ELR (cell line): ENCODE data around the gene RARG.

ENCODE experiments used
- DNase-seq: peaks from one replicate; pipeline ENCODE4 v3.0.0-alpha.2; 2015; ENCODE audit warnings: low read depth

Gene RARG

GRCh38 chr12:53223389-53224060 lies 8.5 kb downstream of the RARG start:
- peak; percentile 48 for DNase-seq

- DNase-seq = no peak
Observed at GRCh38 chr12:53222806-53223261, 9.2 kb downstream of the RARG start.

GRCh38 chr12:53222170-53222721 lies 9.8 kb downstream of the RARG start:
- no peak for DNase-seq

GRCh38 chr12:53221203-53222080 lies 10.6 kb downstream of the RARG start:
- DNase-seq = peak; percentile 65

- peak; percentile 95 for DNase-seq
Observed at GRCh38 chr12:53220694-53221202, 11.3 kb downstream of the RARG start.

- DNase-seq = peak; percentile 86
Observed at GRCh38 chr12:53219956-53220693, 11.9 kb downstream of the RARG start.

GRCh38 chr12:53219292-53219955 lies 12.6 kb downstream of the RARG start:
- peak; percentile 63 for DNase-seq

- no peak for DNase-seq
Observed at GRCh38 chr12:53218551-53219291, 13.3 kb downstream of the RARG start.

- no peak for DNase-seq
Observed at GRCh38 chr12:53217931-53218307, 14.1 kb downstream of the RARG start.

- DNase-seq = peak; percentile 67
Observed at GRCh38 chr12:53217051-53217930, 14.7 kb downstream of the RARG start.

- DNase-seq = no peak
Observed at GRCh38 chr12:53215497-53215896, 16.5 kb downstream of the RARG start.

GRCh38 chr12:53214687-53215455 lies 17.1 kb downstream of the RARG start:
- no peak for DNase-seq

GRCh38 chr12:53214221-53214620 lies 17.8 kb downstream of the RARG start:
- DNase-seq = no peak

GRCh38 chr12:53213348-53213747 lies 18.7 kb downstream of the RARG start:
- DNase-seq = peak; percentile 82

- peak; percentile 70 for DNase-seq
Observed at GRCh38 chr12:53212931-53213330, 19.1 kb downstream of the RARG start.

GRCh38 chr12:53211476-53212381 lies 20.3 kb downstream of the RARG start:
- DNase-seq = peak; percentile 31

- DNase-seq = no peak
Observed at GRCh38 chr12:53210843-53211242, 21.2 kb downstream of the RARG start.
